MCF 10A (cell line): ENCODE data around the gene REN. TPM values are rescaled to one million over a fixed set of nuclear protein-coding genes. Genes with fewer than 3 reads are reported as not detected.

Experiments used
- BruUV-seq: library from RNA; stranded (reverse); fragments of 400-500 nt; replicated peaks from 2 replicates; lab custom pipeline; 2021; lab: Mats Ljungman, UMichigan
- CTCF ChIA-PET: fragments of 300-600 bp; sonication (Branson Sonifier 250); formaldehyde crosslinking; extraction: SDS; loops from one replicate; lab custom pipeline; 2021; ENCODE audit warnings: antibody characterized with exemption, inconsistent platforms; lab: Yijun Ruan, JAX
- POLR2A ChIA-PET: fragments of 300-600, 350-650 bp; sonication (Branson Sonifier 250); formaldehyde crosslinking; extraction: SDS; loops from one replicate; lab custom pipeline; 2020; ENCODE audit warnings: antibody characterized with exemption, inconsistent platforms; lab: Yijun Ruan, JAX
- DNase-seq: peaks from one replicate; pipeline ENCODE4 v3.0.0-alpha.2; 2018; ENCODE audit not compliant: unreplicated experiment
- H3K27ac Mint-ChIP-seq: one replicate; pipeline ENCODE4 v1.8.0; 2022; ENCODE audit warnings: mild to moderate bottlenecking, low read depth, mixed read lengths; ENCODE audit not compliant: unreplicated experiment
- H3K27me3 Mint-ChIP-seq: one replicate; pipeline ENCODE4 v1.8.0; 2022; ENCODE audit warnings: mixed read lengths; ENCODE audit not compliant: insufficient read depth, unreplicated experiment
- H3K36me3 Mint-ChIP-seq: one replicate; pipeline ENCODE4 v1.8.0; 2022; ENCODE audit warnings: mild to moderate bottlenecking, moderate library complexity, mixed read lengths; ENCODE audit not compliant: insufficient read depth, unreplicated experiment
- H3K4me1 Mint-ChIP-seq: one replicate; pipeline ENCODE4 v1.8.0; 2022; ENCODE audit warnings: mixed read lengths; ENCODE audit not compliant: insufficient read depth, unreplicated experiment
- H3K4me3 Mint-ChIP-seq: one replicate; pipeline ENCODE4 v1.8.0; 2022; ENCODE audit warnings: mild to moderate bottlenecking, moderate library complexity, mixed read lengths; ENCODE audit not compliant: unreplicated experiment
- H3K9me3 Mint-ChIP-seq: one replicate; pipeline ENCODE4 v1.8.0; 2022; ENCODE audit warnings: mixed read lengths; ENCODE audit not compliant: unreplicated experiment
- intact Hi-C: fragments of 100-400 bp; cut with micrococcal nuclease; formaldehyde crosslinking; loops from 2 replicates; pipeline ENCODE4 v1.14.1; 2022
- total RNA-seq: library from RNA; stranded (reverse); gene quantifications from 2 replicates; pipeline ENCODE4 v1.2.3, GENCODE V29; 2022
- TF ChIP-seq, protein P1 (sequence below): fragments of 200-600 bp; IDR thresholded peaks from one replicate; pipeline ENCODE4 v1.8.0; 2022; ENCODE audit warnings: antibody characterized with exemption, mild to moderate bottlenecking; ENCODE audit not compliant: unreplicated experiment

REN gene
- total RNA-seq, 1 experiment from 2014 or later, result not detected

DNA sequence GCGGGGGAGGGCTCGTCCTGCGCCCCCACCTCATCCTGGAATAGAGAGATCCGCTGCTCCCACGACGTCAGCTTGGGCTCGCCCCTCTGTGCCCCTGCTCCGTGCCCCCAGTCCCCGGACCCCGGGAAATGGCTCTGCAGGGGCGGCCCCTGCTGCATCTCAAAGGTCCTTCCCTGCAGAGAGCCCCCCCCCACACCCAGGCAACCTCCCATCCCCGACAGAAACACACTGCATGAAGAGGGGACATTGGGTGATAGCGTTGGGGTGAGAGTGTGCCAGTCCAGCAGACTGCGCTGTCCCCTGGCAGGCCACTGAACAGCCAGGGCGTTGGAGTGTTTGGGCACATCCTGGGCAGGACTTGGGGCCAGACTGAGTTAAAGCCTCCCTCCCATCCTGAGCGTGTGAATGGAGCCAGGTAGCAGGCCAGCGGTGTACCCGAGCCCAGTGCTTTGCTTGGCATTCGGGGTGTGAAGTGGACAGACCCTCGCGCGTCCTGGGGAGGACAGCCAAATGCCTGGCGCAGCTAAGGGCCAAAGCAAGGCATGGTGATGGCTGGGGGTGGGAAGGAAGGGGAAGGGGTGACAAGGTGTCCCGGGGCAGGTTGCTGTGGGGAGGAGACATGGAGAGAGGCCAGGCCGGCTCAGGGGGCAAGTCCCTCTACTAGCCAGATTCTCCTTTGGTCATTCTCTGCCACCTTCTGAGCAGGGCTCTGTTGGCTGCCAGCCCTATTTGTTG is 13.7 kb downstream of the REN start:
- no peak for DNase-seq
- Mint-ChIP-seq H3K9me3 (no peaks in the 10 kb centered on the region), H3K27ac (no peak overlapping the region), H3K27me3 (no peaks in the 10 kb centered on the region), H3K36me3 (no peaks in the 10 kb centered on the region), H3K4me3 (peak overlapping the region; percentile 68), H3K4me1 (peaks cover 48% of the 10 kb centered on the region)
- TF ChIP-seq, protein P1, sequence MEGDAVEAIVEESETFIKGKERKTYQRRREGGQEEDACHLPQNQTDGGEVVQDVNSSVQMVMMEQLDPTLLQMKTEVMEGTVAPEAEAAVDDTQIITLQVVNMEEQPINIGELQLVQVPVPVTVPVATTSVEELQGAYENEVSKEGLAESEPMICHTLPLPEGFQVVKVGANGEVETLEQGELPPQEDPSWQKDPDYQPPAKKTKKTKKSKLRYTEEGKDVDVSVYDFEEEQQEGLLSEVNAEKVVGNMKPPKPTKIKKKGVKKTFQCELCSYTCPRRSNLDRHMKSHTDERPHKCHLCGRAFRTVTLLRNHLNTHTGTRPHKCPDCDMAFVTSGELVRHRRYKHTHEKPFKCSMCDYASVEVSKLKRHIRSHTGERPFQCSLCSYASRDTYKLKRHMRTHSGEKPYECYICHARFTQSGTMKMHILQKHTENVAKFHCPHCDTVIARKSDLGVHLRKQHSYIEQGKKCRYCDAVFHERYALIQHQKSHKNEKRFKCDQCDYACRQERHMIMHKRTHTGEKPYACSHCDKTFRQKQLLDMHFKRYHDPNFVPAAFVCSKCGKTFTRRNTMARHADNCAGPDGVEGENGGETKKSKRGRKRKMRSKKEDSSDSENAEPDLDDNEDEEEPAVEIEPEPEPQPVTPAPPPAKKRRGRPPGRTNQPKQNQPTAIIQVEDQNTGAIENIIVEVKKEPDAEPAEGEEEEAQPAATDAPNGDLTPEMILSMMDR, result no peak
- CTCF ChIA-PET, result interaction anchor here (0.6 to 18.9 kb wide), 8 partner anchors 11 to 294 kb away, joined by 3 to 505 read pairs (median 6); no protein-coding TSS in a partner anchor
- intact Hi-C loops, result no loop called here
- POLR2A ChIA-PET, result interaction anchor here (0.6 to 3.0 kb wide), 14 partner anchors 9 to 354 kb away, joined by 3 to 20 read pairs (median 3); no protein-coding TSS in a partner anchor
- BruUV-seq, result no TSS peak

DNA sequence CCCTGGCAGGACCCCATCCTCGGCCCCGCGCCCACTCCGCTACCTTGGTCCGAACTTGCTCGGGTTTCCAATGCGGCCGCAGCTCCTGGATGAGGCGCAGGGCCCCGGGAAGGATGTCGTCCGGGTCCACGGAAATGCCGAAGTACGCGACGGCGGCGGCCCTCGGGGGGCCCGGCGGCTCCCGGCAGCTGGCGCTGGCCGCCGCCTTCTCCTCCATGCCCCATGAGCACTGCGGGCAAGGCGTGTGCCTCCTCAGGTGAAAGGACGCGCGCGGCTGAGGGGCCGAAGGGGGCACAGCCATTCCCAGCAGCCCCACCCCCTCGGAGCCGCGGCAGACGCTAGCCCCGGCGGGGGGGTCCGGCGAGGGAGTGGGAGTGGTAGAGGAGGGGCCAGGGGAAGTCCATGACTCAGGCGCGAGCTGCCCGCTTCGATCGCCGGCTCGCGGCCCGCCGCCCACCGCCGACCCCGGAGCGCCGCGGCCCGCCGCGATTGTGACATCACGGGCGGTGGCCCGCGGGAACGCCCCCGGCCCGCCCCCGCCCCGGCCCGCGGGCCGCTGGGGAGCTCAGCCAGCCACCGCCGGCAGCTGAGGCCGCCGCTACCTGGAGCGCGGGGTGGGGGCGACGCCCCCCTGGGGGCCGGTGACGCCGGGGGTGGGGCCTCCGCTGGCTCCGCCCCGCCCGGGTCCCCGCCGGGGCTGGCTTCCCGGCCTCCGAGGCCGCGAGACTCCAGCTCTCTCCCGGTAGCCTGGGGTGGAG is 14.4 kb downstream of the REN start, which contains the start of gene ETNK2:
ETNK2 (minus strand) TSS at position 493 of the 758 bp plus-strand sequence; CDS start at position 301, 192 bp downstream.
- peak; percentile 36 for DNase-seq
- H3K36me3 Mint-ChIP-seq, result no peaks in the 10 kb centered on the region
- H3K27me3 Mint-ChIP-seq, result no peaks in the 10 kb centered on the region
- H3K4me1 Mint-ChIP-seq, result peaks cover 48% of the 10 kb centered on the region
- peak within 1 kb of the TSS; percentile 78 for H3K27ac Mint-ChIP-seq
- ChIA-PET CTCF (interaction anchor here (0.6 to 6.2 kb wide), 9 partner anchors 12 to 293 kb away, joined by 3 to 89 read pairs (median 4); partner anchors contain the start of gene SOX13), POLR2A (interaction anchor here (0.6 to 3.0 kb wide), 15 partner anchors 8 to 354 kb away, joined by 3 to 20 read pairs (median 3); no protein-coding TSS in a partner anchor)
- H3K4me3 Mint-ChIP-seq, result peak within 1 kb of the TSS; percentile 68
- intact Hi-C loops, result no loop called here
- no TSS peak for BruUV-seq
- TF ChIP-seq, protein P1, result no peak
- H3K9me3 Mint-ChIP-seq, result no peaks in the 10 kb centered on the region

DNA sequence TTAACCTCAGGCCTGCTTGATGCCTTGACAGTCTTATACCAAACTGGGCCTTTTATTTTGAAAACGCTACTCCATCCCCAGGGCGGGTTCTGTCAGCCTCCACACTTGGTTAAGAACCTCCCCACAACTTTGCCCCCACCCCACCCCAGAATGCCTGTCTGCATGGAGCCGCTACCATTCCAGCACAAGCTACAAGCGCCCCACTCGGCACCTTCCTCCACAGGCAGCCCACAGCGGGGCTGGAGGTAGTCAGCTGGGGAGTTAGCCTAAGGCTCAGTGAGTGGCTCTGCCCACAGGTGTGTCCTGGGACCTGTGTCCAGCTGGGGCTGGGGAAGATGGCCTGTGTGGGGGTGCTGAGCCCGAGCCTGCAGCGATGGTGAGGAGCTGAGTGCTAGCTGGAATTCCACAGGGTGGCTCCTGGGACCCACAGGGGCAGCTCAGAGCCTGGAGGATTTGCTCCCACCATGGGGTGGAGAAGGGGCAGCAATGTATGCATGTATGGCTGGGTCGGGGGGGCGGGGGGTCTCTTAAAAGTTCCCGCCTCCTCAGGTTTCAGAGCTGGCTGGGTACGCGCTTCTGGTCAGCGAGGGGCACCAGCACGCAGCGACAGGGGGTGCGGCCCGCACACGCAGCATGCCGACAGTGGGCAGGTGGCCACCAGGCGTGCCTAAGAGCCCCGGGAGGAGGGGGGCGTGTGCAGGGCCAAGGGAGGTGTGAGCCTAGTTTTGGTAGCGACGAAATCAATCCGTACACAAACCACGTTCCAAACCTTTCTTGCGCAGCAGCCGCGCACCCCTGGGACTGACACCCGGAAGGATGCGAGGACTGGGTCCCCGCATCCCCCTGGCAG is 15.2 kb downstream of the REN start:
- BruUV-seq, result no TSS peak
- Mint-ChIP-seq H3K4me1 (peaks cover 48% of the 10 kb centered on the region), H3K4me3 (peak overlapping the region; percentile 68), H3K27ac (peak overlapping the region; percentile 78), H3K36me3 (no peaks in the 10 kb centered on the region), H3K9me3 (no peaks in the 10 kb centered on the region), H3K27me3 (no peaks in the 10 kb centered on the region)
- TF ChIP-seq, protein P1, result no peak
- intact Hi-C loops, result no loop called here
- DNase-seq, result peak; percentile 59
- POLR2A ChIA-PET, result interaction anchor here (0.7 to 3.0 kb wide), 12 partner anchors 7 to 291 kb away, joined by 3 to 20 read pairs (median 4); no protein-coding TSS in a partner anchor
- CTCF ChIA-PET, result interaction anchor here (0.6 to 6.2 kb wide), 15 partner anchors 11 to 883 kb away, joined by 3 to 89 read pairs (median 5); partner anchors contain the start of gene SOX13
